LNCAP (cell line): ENCODE data around the gene SYNDIG1L.

Experiments used
- TF ChIP-seq, protein P1 (sequence below): fragments of 450-650 bp; IDR thresholded peaks from 2 replicates; pipeline ENCODE4 v1.5.1; 2017; ENCODE audit warnings: mild to moderate bottlenecking

SYNDIG1L gene

DNA sequence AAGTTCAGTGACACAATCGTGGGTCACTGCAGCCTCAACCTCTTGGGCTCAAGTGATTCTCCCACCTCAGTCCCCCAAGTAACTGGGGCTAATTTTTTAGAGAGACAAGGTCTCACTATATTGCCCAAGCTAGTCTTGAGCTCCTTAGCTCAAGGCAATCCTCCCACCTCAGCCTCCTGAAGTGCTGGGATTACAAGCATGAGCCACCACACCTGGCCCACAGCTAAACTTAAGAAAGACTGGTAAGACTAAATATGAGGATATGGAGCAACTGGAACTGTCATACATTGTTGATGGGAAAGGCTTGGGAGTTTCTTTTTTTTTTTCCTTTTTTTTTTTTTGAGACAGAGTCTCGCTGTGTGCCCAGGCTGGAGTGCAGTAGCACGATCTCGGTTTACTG, 43.8 kb downstream of the SYNDIG1L start:
- TF ChIP-seq, protein P1, sequence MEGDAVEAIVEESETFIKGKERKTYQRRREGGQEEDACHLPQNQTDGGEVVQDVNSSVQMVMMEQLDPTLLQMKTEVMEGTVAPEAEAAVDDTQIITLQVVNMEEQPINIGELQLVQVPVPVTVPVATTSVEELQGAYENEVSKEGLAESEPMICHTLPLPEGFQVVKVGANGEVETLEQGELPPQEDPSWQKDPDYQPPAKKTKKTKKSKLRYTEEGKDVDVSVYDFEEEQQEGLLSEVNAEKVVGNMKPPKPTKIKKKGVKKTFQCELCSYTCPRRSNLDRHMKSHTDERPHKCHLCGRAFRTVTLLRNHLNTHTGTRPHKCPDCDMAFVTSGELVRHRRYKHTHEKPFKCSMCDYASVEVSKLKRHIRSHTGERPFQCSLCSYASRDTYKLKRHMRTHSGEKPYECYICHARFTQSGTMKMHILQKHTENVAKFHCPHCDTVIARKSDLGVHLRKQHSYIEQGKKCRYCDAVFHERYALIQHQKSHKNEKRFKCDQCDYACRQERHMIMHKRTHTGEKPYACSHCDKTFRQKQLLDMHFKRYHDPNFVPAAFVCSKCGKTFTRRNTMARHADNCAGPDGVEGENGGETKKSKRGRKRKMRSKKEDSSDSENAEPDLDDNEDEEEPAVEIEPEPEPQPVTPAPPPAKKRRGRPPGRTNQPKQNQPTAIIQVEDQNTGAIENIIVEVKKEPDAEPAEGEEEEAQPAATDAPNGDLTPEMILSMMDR: no peak

DNA sequence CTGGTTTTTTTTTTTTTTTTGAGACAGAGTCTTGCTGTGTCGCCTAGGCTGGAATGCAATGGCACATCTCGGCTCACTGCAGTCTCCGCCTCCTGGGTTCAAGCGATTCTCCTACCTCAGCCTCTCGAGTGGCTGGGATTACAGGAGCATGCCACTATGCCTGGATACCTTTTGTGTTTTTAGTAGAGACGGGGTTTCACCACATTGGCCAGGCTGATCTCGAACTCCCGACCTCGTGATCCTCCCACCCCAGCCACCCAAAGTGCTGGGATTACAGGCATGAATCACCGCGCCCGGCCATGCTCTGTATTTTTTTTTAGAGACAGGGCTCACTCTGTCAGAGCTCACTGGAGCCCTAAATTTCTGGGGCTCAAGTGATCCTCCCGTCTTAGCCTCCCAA, 45.2 kb downstream of the SYNDIG1L start:
- TF ChIP-seq, protein P1: no peak

DNA sequence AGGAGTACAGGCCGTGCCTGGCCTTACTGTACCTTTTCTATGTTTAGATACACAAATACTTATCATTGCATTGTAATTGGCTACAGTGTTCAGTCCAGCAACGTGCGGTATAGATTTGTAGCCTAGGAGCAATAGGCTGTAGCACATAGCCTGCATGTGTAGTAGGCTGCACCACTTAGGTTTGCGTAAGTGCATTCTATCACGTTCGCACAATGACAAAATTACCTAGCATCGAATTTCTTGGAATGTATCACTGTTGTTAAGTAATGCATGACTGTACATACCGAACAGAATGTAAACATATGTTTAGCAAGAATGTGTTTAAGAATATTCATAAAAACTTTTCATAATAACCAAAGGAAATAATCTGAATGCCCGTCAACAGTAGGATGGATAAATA, 45.8 kb downstream of the SYNDIG1L start:
- TF ChIP-seq, protein P1: no peak

DNA sequence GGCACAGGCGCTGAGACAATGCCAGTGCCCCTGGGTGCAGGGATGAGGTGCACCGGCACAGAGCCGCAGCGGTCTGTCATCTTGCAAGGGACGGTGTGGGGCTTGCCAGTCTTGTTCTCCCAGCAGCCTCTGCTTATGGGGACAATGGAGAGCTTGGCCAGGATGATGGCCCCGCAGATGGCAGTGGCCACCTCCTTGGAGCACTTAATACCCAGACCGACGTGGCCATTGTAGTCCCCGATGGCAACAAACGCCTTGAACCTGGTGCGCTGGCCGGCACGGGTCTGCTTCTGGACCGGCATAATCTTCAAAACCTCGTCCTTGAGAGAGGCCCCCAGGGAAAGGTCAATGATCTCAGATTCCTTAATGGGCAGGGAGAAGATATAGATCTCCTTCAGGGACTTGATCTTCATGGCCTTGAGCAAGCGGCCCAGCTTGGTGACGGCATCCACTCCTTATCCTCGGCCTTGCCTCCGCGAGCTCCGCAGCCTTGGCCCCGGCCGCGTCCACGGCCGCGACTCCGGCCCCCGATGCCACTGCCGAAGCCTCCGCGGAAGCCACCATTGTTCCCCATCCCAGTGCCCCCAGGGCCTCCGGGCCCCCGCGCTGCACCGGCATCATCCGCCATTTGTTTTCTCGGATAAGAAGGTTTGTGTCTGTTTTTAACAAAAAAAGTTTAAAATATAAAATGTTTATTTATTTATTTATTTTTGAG, 47.9 kb downstream of the SYNDIG1L start:
- TF ChIP-seq, protein P1: no peak

DNA sequence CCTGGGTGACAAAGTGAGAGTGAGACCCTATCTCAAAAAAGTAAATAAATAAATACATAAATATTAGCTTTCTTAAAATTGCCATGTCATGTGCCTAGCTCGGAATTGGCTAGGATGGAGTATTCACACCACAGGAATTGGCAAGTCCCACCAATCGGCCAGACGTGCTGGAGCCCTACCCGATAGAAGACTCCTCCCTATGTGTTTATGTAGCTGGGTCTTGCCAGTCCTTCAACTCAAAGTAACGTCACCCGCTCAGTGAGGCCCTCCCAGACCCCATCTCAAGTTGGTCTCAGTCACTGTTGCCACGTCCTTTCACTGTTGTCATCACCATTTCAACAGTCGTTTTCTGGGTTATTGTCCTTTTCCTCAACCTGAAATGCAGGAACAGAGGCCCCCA, 57.6 kb downstream of the SYNDIG1L start:
- TF ChIP-seq, protein P1: no peak

DNA sequence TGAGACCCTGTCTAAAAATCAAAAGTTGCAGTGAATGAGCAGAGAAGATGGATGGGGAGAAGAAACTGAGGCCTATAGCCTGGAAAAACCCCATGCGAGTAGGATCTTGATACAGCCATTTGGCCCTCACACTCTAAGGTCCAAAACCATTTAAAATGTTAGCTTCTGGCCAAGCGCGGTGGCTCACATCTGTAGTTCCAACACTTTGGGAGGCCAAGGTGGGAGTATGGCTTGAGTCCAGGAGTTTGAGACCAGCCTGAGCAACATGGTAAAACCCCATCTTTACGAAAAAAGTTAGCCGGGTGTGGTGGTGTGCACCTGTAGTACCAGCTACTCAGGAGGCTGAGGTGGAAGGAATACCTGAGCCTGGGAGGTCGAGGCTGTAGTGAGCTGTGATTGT, 58.0 kb downstream of the SYNDIG1L start:
- TF ChIP-seq, protein P1: no peak

DNA sequence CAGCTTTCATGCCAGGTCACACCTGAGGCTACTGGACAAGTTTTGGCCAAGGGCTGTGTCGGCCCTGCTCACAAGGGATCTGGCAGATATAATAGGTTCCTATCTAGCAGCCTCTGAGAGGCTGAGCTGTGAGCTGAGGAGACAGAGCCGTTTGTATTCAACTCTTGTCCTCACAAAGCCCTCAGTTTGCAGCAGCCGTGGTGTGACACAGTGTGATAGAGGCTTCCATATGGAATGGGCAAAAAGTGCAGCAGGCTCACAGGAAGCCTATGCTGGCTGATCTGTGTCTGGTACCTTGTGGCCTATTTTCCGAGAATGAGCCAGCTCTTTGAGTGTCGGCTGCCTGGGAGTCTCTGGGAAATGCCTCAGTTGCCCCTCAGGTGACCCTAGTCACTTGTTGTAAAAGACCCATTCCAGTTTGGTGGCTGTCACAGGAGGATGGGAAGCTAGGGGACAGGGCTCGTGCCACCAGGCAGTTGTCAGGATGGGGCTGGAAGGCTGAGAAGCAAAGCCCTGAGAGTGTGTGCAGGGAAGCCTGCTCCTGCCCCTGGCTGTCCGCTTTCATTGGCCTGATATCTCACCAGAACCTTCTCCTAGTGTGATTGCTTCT, 61.6 kb downstream of the SYNDIG1L start:
- TF ChIP-seq, protein P1: no peak
